ENCODE data around the gene PLCL1.

Gene PLCL1

GRCh38 chr2:198060277-198060676 lies 255.9 kb downstream of the PLCL1 start:
- no peak for DNase-seq (ENCODE audit: low spot score)

DNA sequence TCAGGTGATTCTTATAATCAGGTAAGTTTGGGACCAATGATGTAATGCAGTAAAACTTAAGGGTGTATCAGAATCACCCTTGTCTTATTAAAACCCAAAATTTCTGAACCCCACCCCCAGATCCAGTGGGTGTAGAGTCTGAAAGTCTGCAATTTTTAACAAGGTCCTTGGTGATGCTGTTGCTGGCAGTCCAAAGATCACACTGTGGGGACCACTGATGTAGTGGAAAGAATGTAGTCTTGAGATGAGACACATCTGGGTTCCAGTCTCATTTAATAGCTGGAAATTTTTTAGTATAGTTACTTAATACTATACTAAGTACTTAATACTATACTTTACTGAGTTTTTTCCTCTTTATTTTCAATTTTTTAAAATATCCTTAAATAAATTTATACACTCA lies 258.4 kb downstream of the PLCL1 start:
- DNase-seq (ENCODE audit: low spot score): no peak

DNA sequence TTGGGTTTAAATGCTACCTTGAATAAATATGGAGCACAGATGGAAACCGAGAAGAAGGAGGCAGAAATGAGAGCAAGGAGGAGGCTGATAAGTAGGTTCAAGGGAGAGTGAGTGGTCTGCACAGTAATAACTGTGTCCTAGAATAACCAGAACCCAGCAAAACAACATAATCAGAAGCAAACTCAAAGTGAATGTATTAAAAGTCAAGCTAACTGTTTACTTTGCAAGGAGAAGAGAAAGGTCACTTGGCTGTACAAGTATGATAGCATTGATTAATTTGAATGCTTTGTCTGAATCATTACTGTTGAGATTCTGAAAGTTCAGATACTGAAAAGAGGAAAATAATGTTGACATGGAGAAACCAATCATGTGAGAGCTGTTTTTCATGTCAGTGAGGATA lies 258.8 kb downstream of the PLCL1 start:
- no peak for DNase-seq (ENCODE audit: low spot score)

DNA sequence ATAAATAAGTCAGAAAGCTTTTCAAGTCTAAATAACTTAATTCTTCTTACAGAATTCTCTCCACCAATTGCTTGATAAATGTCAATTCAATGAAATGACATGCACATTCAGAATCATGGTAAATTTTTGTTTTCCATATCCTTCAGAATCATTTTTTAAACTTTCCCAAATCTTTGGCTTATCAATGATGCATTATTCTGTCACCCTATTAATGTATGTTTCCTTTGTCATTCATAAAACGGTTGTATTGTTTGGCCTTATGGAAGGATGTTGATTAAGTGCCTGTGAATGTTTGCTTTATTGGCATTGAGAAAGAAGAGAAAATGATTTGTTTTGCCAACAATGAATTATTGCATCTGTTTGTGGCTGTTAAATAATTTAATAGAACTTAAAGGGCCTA lies 260.9 kb downstream of the PLCL1 start:
- DNase-seq (ENCODE audit: low spot score): no peak

DNA sequence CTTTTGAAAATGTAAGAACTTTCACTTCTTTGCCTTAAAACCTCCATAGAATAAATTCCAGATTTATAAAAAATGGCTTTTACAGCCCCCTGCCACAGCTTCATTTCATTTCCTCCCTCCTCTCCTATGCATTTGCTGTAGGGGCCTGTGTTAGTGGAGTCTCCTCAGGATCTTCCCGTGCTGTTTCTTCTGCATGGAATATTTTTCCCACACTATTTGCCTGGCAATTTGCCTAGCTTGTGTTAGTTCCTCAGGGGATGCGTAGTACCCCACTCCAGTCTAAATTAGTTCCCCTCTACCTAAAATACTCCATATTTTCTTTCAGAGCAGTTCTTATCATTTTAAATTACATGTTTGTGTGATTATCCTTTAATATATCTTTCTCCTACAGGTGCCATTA lies 262.2 kb downstream of the PLCL1 start:
- DNase-seq (ENCODE audit: low spot score): no peak

GRCh38 chr2:198072655-198073054 lies 268.3 kb downstream of the PLCL1 start:
- no peak for DNase-seq (ENCODE audit: low spot score)

- no peak for DNase-seq (ENCODE audit: low spot score)
Observed at GRCh38 chr2:198073253-198073652, 268.9 kb downstream of the PLCL1 start.

DNA sequence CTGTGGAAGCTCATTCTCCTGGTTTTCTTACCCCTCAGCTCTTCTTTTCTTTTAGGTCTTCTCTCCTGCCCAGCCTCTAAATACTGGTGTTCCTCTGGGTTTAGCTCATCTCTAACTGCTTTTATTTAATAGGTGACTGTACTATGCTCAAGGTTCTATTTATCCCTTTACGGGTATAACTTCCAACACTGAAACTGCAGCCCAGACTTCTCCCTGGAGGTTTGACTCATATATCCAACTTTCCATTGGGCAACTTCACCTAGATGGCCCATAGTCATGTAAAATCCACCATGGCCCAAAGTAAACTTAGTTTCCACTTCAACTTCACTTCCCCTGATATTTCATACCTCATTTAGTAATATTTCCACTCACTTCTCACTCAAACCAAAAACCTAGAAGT lies 273.1 kb downstream of the PLCL1 start:
- DNase-seq (ENCODE audit: low spot score): no peak

GRCh38 chr2:198080879-198081765 lies 276.7 kb downstream of the PLCL1 start:
- DNase-seq (ENCODE audit: low spot score): no peak

DNA sequence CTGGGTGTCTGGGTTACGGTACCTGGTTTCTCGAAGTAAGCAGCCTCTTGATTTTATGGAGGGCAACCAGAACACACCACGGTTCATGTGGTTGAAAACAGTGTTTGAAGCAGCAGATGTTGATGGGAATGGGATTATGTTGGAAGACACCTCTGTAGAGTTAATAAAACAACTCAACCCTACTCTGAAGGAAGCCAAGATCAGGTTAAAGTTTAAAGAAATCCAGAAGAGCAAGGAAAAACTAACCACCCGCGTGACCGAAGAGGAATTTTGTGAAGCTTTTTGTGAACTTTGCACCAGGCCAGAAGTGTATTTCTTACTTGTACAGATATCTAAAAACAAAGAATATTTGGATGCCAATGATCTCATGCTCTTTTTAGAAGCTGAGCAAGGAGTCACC lies 279.8 kb downstream of the PLCL1 start:
- DNase-seq (ENCODE audit: low spot score): no peak

DNA sequence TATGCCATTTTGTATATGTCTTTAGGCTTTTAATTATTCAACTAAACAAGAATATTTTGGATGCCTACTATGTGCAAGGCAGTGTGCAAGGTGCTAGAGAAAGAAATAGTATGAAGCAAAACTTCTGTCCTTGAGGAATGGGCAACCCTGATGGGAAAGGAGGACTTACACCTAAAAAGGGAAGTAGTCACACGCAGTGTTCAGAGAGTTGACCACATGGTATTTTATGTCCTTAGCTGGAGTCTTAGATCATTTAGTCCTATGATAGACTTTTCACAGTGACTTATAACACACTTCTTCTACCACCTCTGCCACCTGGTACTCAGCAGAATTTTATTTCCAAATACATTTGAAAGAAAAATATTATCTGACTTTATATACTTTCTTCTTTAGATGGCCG lies 291.6 kb downstream of the PLCL1 start:
- no peak for DNase-seq (ENCODE audit: low spot score)

- no peak for DNase-seq (ENCODE audit: low spot score)
Observed at GRCh38 chr2:198096965-198097364, 292.6 kb downstream of the PLCL1 start.

GRCh38 chr2:198097630-198098029 lies 293.2 kb downstream of the PLCL1 start:
- no peak for DNase-seq (ENCODE audit: low spot score)

- no peak for DNase-seq (ENCODE audit: low spot score)
Observed at GRCh38 chr2:198098386-198098785, 294.0 kb downstream of the PLCL1 start.

DNA sequence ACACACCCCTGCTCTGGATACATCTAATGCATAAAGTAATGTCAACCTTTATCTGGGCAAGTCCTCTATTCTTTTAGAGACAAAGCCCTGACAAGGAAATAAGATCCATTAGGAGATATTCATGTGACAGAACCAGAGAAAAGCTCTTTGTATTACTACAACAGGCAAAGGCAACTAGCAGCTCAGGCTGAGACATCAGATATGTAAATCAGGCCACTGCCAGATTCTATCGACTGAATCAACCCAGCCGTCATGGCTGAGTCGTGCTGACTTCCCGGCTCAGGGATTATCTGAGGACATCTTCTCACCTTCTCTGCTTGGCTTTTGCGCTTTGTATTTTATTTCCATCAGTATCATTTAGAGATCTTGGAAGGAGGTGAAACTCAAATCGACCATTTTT lies 294.5 kb downstream of the PLCL1 start:
- DNase-seq (ENCODE audit: low spot score): no peak

DNA sequence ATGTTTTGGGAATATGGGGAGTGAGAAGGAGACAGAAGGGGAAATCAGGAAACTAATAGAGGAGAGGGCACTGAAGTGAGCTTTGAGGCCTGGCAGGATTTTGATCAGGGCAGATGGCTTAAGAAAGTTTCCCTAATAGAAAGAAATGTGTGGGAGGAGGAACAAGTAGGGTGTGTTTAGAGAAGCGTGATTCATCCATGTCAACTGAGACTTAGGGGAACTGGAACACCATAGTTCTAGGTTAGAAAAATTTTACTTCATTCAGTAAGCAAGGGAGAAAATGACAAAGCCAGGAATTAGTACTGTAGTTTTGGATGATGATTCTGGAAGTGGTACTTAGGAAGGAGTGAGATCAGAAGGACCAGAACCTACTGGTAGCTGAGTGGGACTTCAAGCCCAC lies 296.0 kb downstream of the PLCL1 start:
- no peak for DNase-seq (ENCODE audit: low spot score)

GRCh38 chr2:198101688-198102087 lies 297.3 kb downstream of the PLCL1 start:
- DNase-seq (ENCODE audit: low spot score): no peak

DNA sequence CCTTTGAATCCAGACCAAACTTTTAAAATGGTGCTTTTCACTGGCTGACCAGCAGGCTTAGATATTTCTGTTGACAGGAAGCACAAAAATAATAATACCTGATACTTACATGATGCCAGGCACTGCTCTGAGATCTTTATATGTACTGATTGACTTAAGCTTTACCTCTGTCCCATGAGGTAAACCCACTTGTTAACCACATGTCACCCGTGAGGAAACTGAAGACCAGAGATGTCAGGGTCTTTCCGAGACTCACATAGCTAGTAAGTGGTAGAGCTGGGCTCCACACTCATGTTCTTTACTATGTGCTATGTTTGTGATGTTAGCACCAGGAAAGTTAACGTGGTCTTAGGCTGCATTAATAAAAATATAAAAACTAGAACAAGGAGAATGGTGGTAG lies 297.7 kb downstream of the PLCL1 start:
- no peak for DNase-seq (ENCODE audit: low spot score)

- no peak for DNase-seq (ENCODE audit: low spot score)
Observed at GRCh38 chr2:198102856-198103255, 298.5 kb downstream of the PLCL1 start.

DNA sequence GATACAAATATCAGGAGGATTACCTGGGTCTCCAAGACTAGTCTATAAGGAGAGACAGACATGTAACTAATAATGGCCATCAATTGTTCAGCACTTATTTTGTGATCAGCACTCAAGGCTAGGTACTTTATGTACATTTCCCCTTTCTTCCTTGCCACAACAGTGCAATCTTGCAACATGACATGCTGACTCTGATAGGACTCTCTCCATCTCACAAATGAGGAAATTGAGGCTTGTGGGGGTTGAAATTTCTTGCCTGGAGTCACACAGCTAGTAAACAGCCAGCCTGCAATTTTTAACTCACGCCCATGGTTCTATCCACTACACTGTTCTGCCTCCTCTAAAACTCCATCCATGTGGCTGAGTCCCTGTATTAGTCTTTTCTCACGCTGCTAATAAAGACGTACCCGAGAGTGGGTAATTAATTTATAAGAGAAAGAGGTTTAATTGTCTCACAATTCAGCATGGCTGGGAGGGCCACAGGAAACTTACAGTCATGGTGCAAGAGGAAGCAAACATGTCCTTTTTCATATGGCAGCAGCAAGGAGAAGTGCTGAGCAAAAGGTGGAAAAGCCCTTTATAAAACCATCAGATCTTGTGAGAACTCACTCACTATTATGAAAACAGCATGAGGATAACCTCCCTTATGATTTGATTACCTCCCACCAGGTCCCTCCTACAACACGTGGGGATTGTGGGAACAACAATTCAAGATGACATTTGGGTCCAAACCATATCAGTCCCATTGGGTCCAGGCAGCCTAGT lies 302.4 kb downstream of the PLCL1 start:
- DNase-seq (ENCODE audit: low spot score): no peak

DNA sequence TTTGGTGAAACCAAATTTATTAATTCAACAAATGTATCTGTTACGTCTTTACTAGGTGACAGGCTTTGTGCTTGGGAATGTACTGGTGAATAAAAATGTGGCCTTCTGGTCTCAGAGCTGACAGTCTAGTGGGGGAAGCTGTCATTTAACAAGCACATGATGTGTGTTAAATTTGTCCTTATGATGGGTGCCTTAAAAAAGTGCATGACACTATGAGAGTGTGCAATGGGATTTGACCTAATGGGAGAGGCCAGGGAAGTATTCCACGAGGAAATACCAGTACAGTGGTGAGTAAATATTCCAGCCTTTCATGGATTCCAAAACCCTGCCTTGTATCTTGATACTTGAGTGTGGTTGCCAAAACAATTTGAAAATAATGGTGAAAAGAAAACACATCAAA lies 308.9 kb downstream of the PLCL1 start:
- no peak for DNase-seq (ENCODE audit: low spot score)

DNA sequence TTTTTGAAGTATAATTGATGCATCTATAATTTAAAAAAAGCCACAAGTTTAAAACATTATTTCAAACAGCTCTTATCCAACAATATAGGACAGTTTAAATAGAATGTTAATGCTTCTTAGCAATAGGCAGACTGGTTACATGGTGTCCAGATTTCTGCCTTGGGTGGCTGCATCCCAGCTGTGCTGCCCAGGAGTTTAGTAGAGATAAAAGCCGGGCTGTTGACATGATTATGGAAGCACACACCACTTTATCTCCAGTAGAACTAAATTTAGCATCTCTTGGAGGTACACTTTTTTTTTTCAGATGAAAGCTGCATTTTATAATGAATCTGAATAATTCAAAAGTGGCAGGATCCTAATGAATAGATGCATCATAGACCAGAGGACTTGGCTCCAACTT lies 309.7 kb downstream of the PLCL1 start:
- DNase-seq (ENCODE audit: low spot score): no peak

DNA sequence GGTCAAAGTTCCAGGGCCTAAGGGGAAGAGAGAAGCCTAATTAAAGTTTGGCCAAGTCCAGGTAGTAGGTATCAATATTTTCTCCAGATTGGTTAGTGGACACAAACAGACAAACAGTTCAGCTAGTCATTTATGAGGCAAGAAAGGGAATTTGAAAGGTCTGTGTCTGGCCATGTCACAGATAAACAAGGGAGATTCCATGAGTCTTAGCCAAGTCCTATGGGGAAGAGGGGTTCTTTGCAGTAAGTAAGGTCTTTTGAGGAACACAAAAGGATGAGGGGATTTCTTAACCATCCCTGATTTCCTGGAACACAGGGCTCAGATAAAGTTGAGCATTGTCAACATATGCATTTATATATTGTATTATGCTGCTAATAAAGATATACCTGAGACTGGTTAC lies 310.8 kb downstream of the PLCL1 start:
- no peak for DNase-seq (ENCODE audit: low spot score)

DNA sequence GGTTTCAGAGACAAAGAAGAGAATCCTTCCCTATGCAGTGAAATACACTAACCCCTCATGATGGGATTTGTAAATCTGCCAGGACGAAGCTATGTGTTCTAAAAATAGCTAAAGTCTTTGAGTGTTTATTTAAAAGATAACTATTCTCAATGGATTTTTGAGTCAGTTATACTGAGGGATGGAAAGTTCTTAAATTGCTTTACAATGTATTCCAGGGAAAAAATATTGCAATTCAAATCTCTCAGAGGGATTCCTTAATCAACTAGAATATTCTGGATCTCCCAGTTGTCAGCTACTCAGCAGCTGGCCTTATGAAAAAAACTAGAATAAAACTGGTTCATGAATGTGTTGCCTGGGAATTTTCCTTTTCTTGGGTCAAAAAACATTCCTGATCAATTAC lies 312.4 kb downstream of the PLCL1 start:
- DNase-seq (ENCODE audit: low spot score): no peak

Measured in activated CD4-positive, alpha-beta T cell treated with anti-CD3 and anti-CD28 coated beads, Interleukin-2, Interleukin-4, amounts not matched to agents 100 ng/mL and 50 ng/mL, durations not matched to agents 16 hours and 8 hours (primary cell).